HEK293 (cell line): ENCODE data around the gene LACRT.

ENCODE experiments used
- CTCF ChIA-PET: fragments of 350-600 bp; formaldehyde crosslinking; extraction: SDS; loops from one replicate; lab custom pipeline; 2021; ENCODE audit warnings: antibody characterized with exemption; lab: Yijun Ruan, JAX
- POLR2A ChIA-PET: fragments of 300-600 bp; formaldehyde crosslinking; extraction: SDS; loops from one replicate; lab custom pipeline; 2020; ENCODE audit warnings: antibody characterized with exemption, inconsistent platforms; lab: Yijun Ruan, JAX
- H3K27ac ChIP-seq: fragments of 200-500 bp; sonication (Bioruptor generic); 2 replicates; pipeline ENCODE4 v1.5.1; 2014; ENCODE audit warnings: low read depth, low read length, control low read depth, inconsistent platforms; ENCODE audit errors: extremely low read depth
- H3K36me3 ChIP-seq, 2 experiments: fragments of 200-500 bp in 1 of 2; sonication (Bioruptor generic) in 1 of 2; 1 replicate in 1 of 2; 2 replicates in 1 of 2; pipeline ENCODE4 v1.5.1; 2014 to 2017; ENCODE audit warnings: inconsistent platforms in 2 of 2, low read length in 2 of 2; ENCODE audit not compliant: control insufficient read depth in 2 of 2, insufficient read depth in 1 of 2
- H3K4me1 ChIP-seq: fragments of 200-500 bp; sonication (Bioruptor generic); 2 replicates; pipeline ENCODE4 v1.5.1; 2014; ENCODE audit warnings: mild to moderate bottlenecking, low read length, inconsistent platforms; ENCODE audit not compliant: control insufficient read depth, insufficient read depth
- H3K4me3 ChIP-seq: 2 replicates; pipeline ENCODE4 v1.5.1; 2011; ENCODE audit warnings: low read depth, mild to moderate bottlenecking, control low read depth, low read length, moderate library complexity
- H3K9me3 ChIP-seq: fragments of 200-500 bp; sonication (Bioruptor generic); 2 replicates; pipeline ENCODE4 v1.5.1; 2014; ENCODE audit warnings: low read depth, low read length, inconsistent platforms; ENCODE audit not compliant: control insufficient read depth, insufficient read depth
- BCL11B ChIP-seq: fragments of 450-650 bp; formaldehyde crosslinking; IDR thresholded peaks from 2 replicates; pipeline ENCODE4 v1.5.1; 2016; ENCODE audit warnings: low read depth, missing biosample characterization, missing genetic modification characterization
- KLF1 ChIP-seq: fragments of 450-650 bp; formaldehyde crosslinking; IDR thresholded peaks from 2 replicates; pipeline ENCODE4 v1.5.1; 2016; ENCODE audit warnings: missing biosample characterization, missing genetic modification characterization
- KLF9 ChIP-seq: fragments of 450-650 bp; formaldehyde crosslinking; IDR thresholded peaks from 2 replicates; pipeline ENCODE4 v1.5.1; 2016; ENCODE audit warnings: missing biosample characterization, missing genetic modification characterization, low read depth
- PRDM1 ChIP-seq: fragments of 450-650 bp; formaldehyde crosslinking; IDR thresholded peaks from 2 replicates; pipeline ENCODE4; 2016; ENCODE audit warnings: missing biosample characterization, missing genetic modification characterization
- SCRT1 ChIP-seq: fragments of 450-650 bp; formaldehyde crosslinking; IDR thresholded peaks from 2 replicates; pipeline ENCODE4 v1.5.1; 2016; ENCODE audit warnings: missing biosample characterization, missing genetic modification characterization, borderline replicate concordance
- TCF7L2 ChIP-seq: IDR thresholded peaks from 2 replicates; pipeline ENCODE4 v1.6.1; 2011; ENCODE audit warnings: low read depth, mild to moderate bottlenecking, inconsistent platforms, low read length, moderate library complexity, borderline replicate concordance
- ZNF366 ChIP-seq: fragments of 450-650 bp; formaldehyde crosslinking; conservative IDR thresholded peaks from 2 replicates; pipeline ENCODE4 v1.5.1; 2016; ENCODE audit warnings: missing biosample characterization, missing genetic modification characterization
- ZNF416 ChIP-seq: fragments of 450-650 bp; formaldehyde crosslinking; IDR thresholded peaks from 2 replicates; pipeline ENCODE4 v1.5.1; 2016; ENCODE audit warnings: missing biosample characterization, missing genetic modification characterization
- ZNF433 ChIP-seq: fragments of 450-650 bp; formaldehyde crosslinking; IDR thresholded peaks from 2 replicates; pipeline ENCODE4 v1.5.1; 2016; ENCODE audit warnings: missing biosample characterization, missing genetic modification characterization, low read depth
- ZNF473 ChIP-seq: fragments of 450-650 bp; formaldehyde crosslinking; IDR thresholded peaks from 2 replicates; pipeline ENCODE4 v1.5.1; 2017; ENCODE audit warnings: missing biosample characterization, missing genetic modification characterization
- ZNF48 ChIP-seq: fragments of 450-650 bp; formaldehyde crosslinking; IDR thresholded peaks from 2 replicates; pipeline ENCODE4 v1.5.1; 2016; ENCODE audit warnings: missing biosample characterization, missing genetic modification characterization
- ZNF518A ChIP-seq: fragments of 450-650 bp; formaldehyde crosslinking; conservative IDR thresholded peaks from 2 replicates; pipeline ENCODE4 v1.5.1; 2016; ENCODE audit warnings: low read depth, missing biosample characterization, missing genetic modification characterization
- ZNF521 ChIP-seq: fragments of 450-650 bp; formaldehyde crosslinking; IDR thresholded peaks from 2 replicates; pipeline ENCODE4 v1.5.1; 2017; ENCODE audit warnings: missing biosample characterization, mild to moderate bottlenecking, missing genetic modification characterization
- ZNF558 ChIP-seq: fragments of 450-650 bp; formaldehyde crosslinking; IDR thresholded peaks from 2 replicates; pipeline ENCODE4 v1.5.1; 2016; ENCODE audit warnings: missing biosample characterization, missing genetic modification characterization
- ZNF561 ChIP-seq: fragments of 450-650 bp; IDR thresholded peaks from 2 replicates; pipeline ENCODE4 v1.5.1; 2018; ENCODE audit warnings: missing biosample characterization, missing genetic modification characterization, borderline replicate concordance
- ZNF654 ChIP-seq: fragments of 450-650 bp; formaldehyde crosslinking; IDR thresholded peaks from 2 replicates; pipeline ENCODE4 v1.5.1; 2016; ENCODE audit warnings: low read depth, missing biosample characterization, missing genetic modification characterization
- ZNF670 ChIP-seq: fragments of 450-650 bp; formaldehyde crosslinking; IDR thresholded peaks from 2 replicates; pipeline ENCODE4 v1.5.1; 2016; ENCODE audit warnings: missing biosample characterization, missing genetic modification characterization, low read depth
- ZNF747 ChIP-seq: fragments of 450-650 bp; formaldehyde crosslinking; IDR thresholded peaks from 2 replicates; pipeline ENCODE4 v1.5.1; 2016; ENCODE audit warnings: missing biosample characterization, missing genetic modification characterization
- ZNF837 ChIP-seq: fragments of 450-650 bp; formaldehyde crosslinking; IDR thresholded peaks from 2 replicates; pipeline ENCODE4 v1.5.1; 2016; ENCODE audit warnings: missing biosample characterization, missing genetic modification characterization
- ZSCAN23 ChIP-seq: fragments of 450-650 bp; formaldehyde crosslinking; IDR thresholded peaks from 2 replicates; pipeline ENCODE4 v1.5.1; 2016; ENCODE audit warnings: missing biosample characterization, missing genetic modification characterization
- TF ChIP-seq, protein P1 (sequence below): fragments of 450-650 bp; formaldehyde crosslinking; IDR thresholded peaks from 2 replicates; pipeline ENCODE4 v1.5.1; 2016; ENCODE audit warnings: missing biosample characterization, missing genetic modification characterization, borderline replicate concordance
- TF ChIP-seq, protein P2 (sequence below): IDR thresholded peaks from 2 replicates; pipeline ENCODE4 v1.6.1; 2011; ENCODE audit warnings: mild to moderate bottlenecking, low read depth, low read length, borderline replicate concordance
- TF ChIP-seq, protein P3 (sequence below): fragments of 450-650 bp; formaldehyde crosslinking; IDR thresholded peaks from 2 replicates; pipeline ENCODE4 v1.5.1; 2016; ENCODE audit warnings: missing biosample characterization, missing genetic modification characterization, low read depth

LACRT gene

GRCh38 chr12:54605138-54605970 is 29.3 kb downstream of the LACRT start:
- POLR2A ChIA-PET = no interaction called here
- Histone ChIP-seq H3K27ac (no peak overlapping the region), H3K36me3 (no peaks in the 10 kb centered on the region), H3K4me3 (no peak overlapping the region), H3K4me1 (no peaks in the 10 kb centered on the region), H3K9me3 (no peaks in the 10 kb centered on the region)
- CTCF ChIA-PET = interaction anchor here (0.6 to 5.6 kb wide), 10 partner anchors 9 to 353 kb away, joined by 3 to 26 read pairs (median 4); no protein-coding TSS in a partner anchor
- TF ChIP-seq ZNF366 (tag by site-specific recombination) (no peak), KLF9 (no peak), ZNF654 (tag by site-specific recombination) (no peak), BCL11B (tag by site-specific recombination) (no peak), ZNF561 (tag by site-specific recombination) (no peak), ZNF48 (no peak), ZNF558 (no peak), ZSCAN23 (tag by site-specific recombination) (no peak), ZNF473 (tag by site-specific recombination) (no peak), ZNF837 (no peak), ZNF416 (tag by site-specific recombination) (no peak)
- TF ChIP-seq, protein P1, sequence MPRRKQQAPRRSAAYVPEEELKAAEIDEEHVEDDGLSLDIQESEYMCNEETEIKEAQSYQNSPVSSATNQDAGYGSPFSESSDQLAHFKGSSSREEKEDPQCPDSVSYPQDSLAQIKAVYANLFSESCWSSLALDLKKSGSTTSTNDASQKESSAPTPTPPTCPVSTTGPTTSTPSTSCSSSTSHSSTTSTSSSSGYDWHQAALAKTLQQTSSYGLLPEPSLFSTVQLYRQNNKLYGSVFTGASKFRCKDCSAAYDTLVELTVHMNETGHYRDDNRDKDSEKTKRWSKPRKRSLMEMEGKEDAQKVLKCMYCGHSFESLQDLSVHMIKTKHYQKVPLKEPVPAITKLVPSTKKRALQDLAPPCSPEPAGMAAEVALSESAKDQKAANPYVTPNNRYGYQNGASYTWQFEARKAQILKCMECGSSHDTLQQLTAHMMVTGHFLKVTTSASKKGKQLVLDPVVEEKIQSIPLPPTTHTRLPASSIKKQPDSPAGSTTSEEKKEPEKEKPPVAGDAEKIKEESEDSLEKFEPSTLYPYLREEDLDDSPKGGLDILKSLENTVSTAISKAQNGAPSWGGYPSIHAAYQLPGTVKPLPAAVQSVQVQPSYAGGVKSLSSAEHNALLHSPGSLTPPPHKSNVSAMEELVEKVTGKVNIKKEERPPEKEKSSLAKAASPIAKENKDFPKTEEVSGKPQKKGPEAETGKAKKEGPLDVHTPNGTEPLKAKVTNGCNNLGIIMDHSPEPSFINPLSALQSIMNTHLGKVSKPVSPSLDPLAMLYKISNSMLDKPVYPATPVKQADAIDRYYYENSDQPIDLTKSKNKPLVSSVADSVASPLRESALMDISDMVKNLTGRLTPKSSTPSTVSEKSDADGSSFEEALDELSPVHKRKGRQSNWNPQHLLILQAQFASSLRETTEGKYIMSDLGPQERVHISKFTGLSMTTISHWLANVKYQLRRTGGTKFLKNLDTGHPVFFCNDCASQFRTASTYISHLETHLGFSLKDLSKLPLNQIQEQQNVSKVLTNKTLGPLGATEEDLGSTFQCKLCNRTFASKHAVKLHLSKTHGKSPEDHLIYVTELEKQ (tag by site-specific recombination) = no peak
- TF ChIP-seq, protein P2, sequence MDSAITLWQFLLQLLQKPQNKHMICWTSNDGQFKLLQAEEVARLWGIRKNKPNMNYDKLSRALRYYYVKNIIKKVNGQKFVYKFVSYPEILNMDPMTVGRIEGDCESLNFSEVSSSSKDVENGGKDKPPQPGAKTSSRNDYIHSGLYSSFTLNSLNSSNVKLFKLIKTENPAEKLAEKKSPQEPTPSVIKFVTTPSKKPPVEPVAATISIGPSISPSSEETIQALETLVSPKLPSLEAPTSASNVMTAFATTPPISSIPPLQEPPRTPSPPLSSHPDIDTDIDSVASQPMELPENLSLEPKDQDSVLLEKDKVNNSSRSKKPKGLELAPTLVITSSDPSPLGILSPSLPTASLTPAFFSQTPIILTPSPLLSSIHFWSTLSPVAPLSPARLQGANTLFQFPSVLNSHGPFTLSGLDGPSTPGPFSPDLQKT = no peak

DNA sequence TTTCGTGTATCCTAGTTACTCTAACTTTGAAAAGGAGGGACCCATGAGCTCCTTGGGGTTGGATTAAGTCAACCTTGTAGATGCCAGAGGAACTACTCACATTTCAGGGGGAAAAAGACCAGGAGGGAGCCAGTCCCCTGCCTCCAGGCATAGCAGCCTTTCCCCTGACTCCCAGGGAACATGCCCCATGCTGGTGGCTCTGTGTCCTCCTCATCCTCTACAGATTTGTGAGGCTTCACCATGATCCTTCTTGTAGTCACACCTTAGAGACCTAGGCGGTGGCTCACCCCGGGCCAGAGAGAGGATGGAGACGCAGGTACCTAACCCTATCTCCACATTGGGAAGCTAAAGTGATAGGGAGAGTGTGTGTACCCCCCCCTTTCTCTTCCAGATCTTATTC is 30.3 kb downstream of the LACRT start:
- no peaks in the 10 kb centered on the region for H3K9me3 ChIP-seq
- no peaks in the 10 kb centered on the region for H3K4me1 ChIP-seq
- H3K27ac ChIP-seq = no peak overlapping the region
- H3K4me3 ChIP-seq = no peak overlapping the region
- ChIA-PET POLR2A (no interaction called here), CTCF (interaction anchor here (0.6 to 5.6 kb wide), 12 partner anchors 8 to 354 kb away, joined by 3 to 26 read pairs (median 4); no protein-coding TSS in a partner anchor)
- H3K36me3 ChIP-seq = no peaks in the 10 kb centered on the region
- no peak for TF ChIP-seq BCL11B (tag by site-specific recombination)
- TF ChIP-seq PRDM1 = no peak
- TF ChIP-seq, protein P3, sequence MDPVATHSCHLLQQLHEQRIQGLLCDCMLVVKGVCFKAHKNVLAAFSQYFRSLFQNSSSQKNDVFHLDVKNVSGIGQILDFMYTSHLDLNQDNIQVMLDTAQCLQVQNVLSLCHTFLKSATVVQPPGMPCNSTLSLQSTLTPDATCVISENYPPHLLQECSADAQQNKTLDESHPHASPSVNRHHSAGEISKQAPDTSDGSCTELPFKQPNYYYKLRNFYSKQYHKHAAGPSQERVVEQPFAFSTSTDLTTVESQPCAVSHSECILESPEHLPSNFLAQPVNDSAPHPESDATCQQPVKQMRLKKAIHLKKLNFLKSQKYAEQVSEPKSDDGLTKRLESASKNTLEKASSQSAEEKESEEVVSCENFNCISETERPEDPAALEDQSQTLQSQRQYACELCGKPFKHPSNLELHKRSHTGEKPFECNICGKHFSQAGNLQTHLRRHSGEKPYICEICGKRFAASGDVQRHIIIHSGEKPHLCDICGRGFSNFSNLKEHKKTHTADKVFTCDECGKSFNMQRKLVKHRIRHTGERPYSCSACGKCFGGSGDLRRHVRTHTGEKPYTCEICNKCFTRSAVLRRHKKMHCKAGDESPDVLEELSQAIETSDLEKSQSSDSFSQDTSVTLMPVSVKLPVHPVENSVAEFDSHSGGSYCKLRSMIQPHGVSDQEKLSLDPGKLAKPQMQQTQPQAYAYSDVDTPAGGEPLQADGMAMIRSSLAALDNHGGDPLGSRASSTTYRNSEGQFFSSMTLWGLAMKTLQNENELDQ (tag by site-specific recombination) = no peak
- TF ChIP-seq ZNF837 = no peak
- TF ChIP-seq TCF7L2 = no peak
- TF ChIP-seq ZNF521 (tag by site-specific recombination) = no peak
- TF ChIP-seq KLF1 (tag by site-specific recombination) = no peak
- TF ChIP-seq ZNF747 (tag by site-specific recombination) = no peak
- TF ChIP-seq ZNF433 (tag by site-specific recombination) = no peak
- TF ChIP-seq SCRT1 (tag by site-specific recombination) = no peak
- no peak for TF ChIP-seq ZNF670 (tag by site-specific recombination)
- no peak for TF ChIP-seq ZNF518A (tag by site-specific recombination)
